Hematopoietic multipotent progenitor cell treated with erythropoietin and hydrocortisone succinate and interleukin-3 and kit ligand, for 8 days (in vitro differentiated cells): ENCODE measurements around the gene GMPR.

ENCODE experiments used
- DNase-seq: peaks from one replicate; pipeline ENCODE4 v3.0.0-alpha.2; 2015

The GMPR gene

GRCh38 chr6:16274885-16275589 lies 36.6 kb downstream of the GMPR start:
- DNase-seq: no peak

GRCh38 chr6:16277101-16277981 lies 39.0 kb downstream of the GMPR start:
- peak; percentile 86 for DNase-seq

GRCh38 chr6:16278048-16278724 lies 39.8 kb downstream of the GMPR start:
- DNase-seq: no peak

- no peak for DNase-seq
Observed at GRCh38 chr6:16278750-16279149, 40.4 kb downstream of the GMPR start.

GRCh38 chr6:16279243-16279642 lies 40.9 kb downstream of the GMPR start:
- DNase-seq: no peak

GRCh38 chr6:16282370-16282769 lies 44.0 kb downstream of the GMPR start:
- no peak for DNase-seq

GRCh38 chr6:16284472-16284871 lies 46.1 kb downstream of the GMPR start:
- no peak for DNase-seq

- no peak for DNase-seq
Observed at GRCh38 chr6:16285467-16286150, 47.2 kb downstream of the GMPR start.

GRCh38 chr6:16286151-16286522 lies 47.8 kb downstream of the GMPR start:
- DNase-seq: no peak

GRCh38 chr6:16288163-16288562 lies 49.8 kb downstream of the GMPR start:
- no peak for DNase-seq

- no peak for DNase-seq
Observed at GRCh38 chr6:16291739-16292138, 53.4 kb downstream of the GMPR start.

GRCh38 chr6:16292432-16292831 lies 54.0 kb downstream of the GMPR start:
- DNase-seq: no peak

- no peak for DNase-seq
Observed at GRCh38 chr6:16292942-16293341, 54.6 kb downstream of the GMPR start.

- DNase-seq: no peak
Observed at GRCh38 chr6:16294371-16294770, 56.0 kb downstream of the GMPR start.

- no peak for DNase-seq
Observed at GRCh38 chr6:16295060-16295459, 56.7 kb downstream of the GMPR start.

GRCh38 chr6:16295471-16295870 lies 57.1 kb downstream of the GMPR start:
- DNase-seq: no peak

GRCh38 chr6:16296061-16296670 lies 57.8 kb downstream of the GMPR start:
- no peak for DNase-seq

- DNase-seq: no peak
Observed at GRCh38 chr6:16299861-16300260, 61.5 kb downstream of the GMPR start.

- no peak for DNase-seq
Observed at GRCh38 chr6:16301511-16301910, 63.1 kb downstream of the GMPR start.

- no peak for DNase-seq
Observed at GRCh38 chr6:16302721-16303552, 64.5 kb downstream of the GMPR start.

GRCh38 chr6:16305246-16305725 lies 66.9 kb downstream of the GMPR start:
- DNase-seq: no peak

- DNase-seq: no peak
Observed at GRCh38 chr6:16305788-16306187, 67.4 kb downstream of the GMPR start.
